GM12873 (cell line): ENCODE measurements around the gene ZNF548.

Experiments used
- CTCF ChIP-seq: IDR thresholded peaks from 2 replicates; pipeline ENCODE4 v1.5.1; 2012; ENCODE audit warnings: low read depth, mild to moderate bottlenecking, moderate library complexity, low read length, control low read depth; ENCODE audit not compliant: insufficient read depth; ENCODE audit errors: missing control alignments

The ZNF548 gene

GRCh38 chr19:57359300-57359699 is 30.4 kb upstream of the ZNF548 start:
- no peak for TF ChIP-seq CTCF

GRCh38 chr19:57362419-57362818 is 27.2 kb upstream of the ZNF548 start:
- TF ChIP-seq CTCF: no peak

- TF ChIP-seq CTCF: no peak
Observed at GRCh38 chr19:57362997-57363687, 26.5 kb upstream of the ZNF548 start, which contains the start of the genes TRAPPC2B and ZNF547. TSS of gene TRAPPC2B (plus strand) at chr19:57363551. CDS start at chr19:57364834, 1,283 bp downstream. TSS of gene ZNF547 (plus strand) at chr19:57363551. CDS start at chr19:57368556, 5,005 bp downstream.

- TF ChIP-seq CTCF: no peak
Observed at GRCh38 chr19:57363688-57364181, 25.9 kb upstream of the ZNF548 start.

GRCh38 chr19:57366776-57367175 is 22.9 kb upstream of the ZNF548 start:
- TF ChIP-seq CTCF: no peak

- no peak for TF ChIP-seq CTCF
Observed at GRCh38 chr19:57374179-57374578, 15.5 kb upstream of the ZNF548 start.

GRCh38 chr19:57376151-57376550 is 13.5 kb upstream of the ZNF548 start:
- no peak for TF ChIP-seq CTCF
